ENCODE data around the gene CREB3.

The CREB3 gene

GRCh38 chr9:35702696-35703095, 29.8 kb upstream of the CREB3 start:
- no peak for DNase-seq

- no peak for DNase-seq
Observed at GRCh38 chr9:35703906-35704672, 28.4 kb upstream of the CREB3 start.

DNA sequence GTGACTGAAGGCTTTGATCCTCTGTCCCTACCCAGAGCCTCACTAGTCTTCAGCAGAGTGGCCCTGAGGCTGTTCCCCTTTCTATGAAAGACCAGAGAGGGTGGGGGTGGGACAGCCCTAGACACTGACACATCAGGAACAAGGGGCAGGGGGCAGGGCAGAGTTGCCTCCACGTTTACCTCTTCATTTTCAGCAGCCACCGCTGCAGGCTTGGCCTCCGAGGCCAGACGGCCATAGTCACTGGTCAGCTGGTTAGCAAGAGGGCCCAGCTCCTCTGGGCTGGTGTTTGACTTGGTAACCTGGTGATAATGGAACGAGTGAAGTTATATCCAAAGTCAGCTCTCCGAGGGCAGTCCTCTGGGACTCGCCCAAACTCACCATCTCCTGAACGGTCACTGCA, 27.1 kb upstream of the CREB3 start:
- no peak for DNase-seq

- no peak for DNase-seq
Observed at GRCh38 chr9:35705836-35706430, 26.5 kb upstream of the CREB3 start.

DNA sequence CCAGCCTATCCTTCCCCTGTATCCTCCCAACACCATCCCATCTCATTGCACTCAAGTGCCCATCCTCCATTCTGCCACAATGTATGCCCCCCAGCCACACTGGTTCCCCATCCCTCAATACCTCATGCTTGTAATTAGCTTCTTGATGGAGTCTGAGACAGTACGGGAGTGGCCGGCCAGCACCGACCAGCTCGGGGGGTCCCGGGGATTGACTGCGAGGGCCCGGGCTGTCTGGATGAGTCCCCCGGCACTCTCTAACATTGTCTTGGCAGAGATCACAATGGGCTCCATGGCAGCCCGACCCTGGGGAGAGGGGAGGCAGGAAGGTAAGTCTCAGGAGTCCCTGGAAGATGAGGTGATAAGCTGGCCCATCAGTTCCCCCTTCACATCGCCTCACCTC, 25.5 kb upstream of the CREB3 start:
- DNase-seq = no peak

DNA sequence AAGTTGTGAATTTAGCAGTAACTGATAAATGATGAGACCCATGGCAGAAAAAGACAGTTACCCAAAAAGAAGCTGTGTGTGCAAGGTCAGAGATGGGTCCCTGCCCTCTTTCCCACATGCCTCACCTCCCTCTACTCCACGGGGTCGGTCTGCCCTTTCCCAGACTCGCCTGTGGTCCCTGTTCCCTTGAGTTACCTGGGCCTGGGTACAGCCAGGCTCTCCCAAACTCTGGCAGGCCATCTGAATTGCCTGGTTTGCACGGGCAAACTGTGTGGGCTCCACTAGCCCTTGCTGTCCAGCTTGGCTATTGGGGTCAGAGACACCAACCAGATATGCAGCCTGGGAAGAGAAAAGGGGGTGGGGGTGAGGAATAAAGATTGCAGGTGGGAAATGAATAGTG, 24.3 kb upstream of the CREB3 start:
- DNase-seq = no peak

DNA sequence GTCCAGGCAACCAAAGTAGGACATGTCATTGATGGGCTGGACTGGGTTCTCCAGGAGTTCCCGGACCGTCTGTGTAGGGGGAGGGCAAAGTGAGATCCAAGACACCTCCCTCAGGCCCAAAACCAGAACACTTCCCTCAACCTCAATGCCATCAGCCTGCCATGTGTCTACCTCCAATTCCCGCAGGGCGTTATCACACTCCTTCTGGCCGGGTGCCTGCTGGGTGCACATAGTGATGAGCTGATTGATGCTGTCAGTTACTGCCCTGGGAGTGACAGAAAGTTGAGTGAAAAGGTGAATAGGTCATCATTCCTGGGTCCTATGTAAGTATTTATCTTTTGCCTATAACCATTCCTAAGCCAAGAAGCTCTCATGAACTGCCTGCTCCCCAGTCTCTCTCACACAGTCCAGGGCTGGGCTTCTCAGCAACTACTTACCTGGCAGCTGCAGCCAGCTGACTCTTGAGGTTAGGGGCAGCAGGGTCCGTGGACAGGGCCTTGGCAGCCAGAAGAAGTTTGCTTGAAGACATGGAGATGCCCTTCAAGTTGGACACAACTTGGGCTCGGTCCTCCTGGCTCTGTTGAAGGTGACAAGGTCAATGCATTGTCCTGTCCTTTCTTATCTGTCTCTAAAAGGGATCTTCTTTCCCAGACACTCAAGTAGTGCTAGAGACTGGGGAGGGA, 21.5 kb upstream of the CREB3 start:
- no peak for DNase-seq

DNA sequence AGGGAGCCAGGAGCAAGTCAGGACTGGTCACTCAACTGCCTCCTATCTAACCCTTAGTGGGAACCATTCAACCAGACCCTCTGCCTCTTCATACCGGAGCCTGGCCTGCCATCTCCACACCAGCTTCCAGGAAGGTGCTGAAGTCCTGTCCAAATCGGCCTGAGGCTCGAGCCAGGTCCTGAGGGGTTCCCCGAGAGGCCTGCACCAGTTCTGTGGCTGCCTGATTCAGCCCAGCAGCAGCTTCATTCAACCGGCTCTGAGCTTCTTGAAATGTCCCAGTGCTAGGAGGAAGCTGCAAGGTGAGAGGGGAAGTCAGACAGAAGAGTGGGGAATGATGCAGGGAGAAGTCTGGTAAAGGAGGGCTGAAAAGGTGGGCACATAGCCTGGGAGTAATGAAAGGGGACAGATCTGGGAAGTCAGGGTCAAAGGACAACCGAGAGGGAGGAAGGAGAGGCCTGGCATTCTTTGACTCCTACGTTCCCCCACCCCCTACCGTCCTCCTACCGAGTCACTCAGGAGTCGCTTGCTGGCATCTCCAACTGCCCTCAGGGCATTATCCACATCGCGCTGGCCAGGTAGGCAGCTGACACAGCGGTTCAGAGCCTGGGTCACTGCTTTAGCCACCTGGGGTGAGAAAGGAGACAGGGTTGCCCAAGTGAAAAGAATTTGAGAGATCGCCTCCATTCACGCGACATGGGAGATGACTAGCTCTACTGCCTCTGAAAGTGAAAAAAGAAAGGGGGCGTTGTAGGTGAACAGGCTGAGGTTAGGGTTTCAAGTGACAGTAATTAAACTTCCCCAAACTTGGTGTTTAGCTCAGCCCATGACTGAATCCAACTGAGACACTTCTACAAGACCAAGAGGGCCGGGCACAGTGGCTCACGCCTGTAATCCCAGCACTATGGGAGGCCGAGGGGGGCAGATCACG, 20.7 kb upstream of the CREB3 start:
- no peak for DNase-seq

DNA sequence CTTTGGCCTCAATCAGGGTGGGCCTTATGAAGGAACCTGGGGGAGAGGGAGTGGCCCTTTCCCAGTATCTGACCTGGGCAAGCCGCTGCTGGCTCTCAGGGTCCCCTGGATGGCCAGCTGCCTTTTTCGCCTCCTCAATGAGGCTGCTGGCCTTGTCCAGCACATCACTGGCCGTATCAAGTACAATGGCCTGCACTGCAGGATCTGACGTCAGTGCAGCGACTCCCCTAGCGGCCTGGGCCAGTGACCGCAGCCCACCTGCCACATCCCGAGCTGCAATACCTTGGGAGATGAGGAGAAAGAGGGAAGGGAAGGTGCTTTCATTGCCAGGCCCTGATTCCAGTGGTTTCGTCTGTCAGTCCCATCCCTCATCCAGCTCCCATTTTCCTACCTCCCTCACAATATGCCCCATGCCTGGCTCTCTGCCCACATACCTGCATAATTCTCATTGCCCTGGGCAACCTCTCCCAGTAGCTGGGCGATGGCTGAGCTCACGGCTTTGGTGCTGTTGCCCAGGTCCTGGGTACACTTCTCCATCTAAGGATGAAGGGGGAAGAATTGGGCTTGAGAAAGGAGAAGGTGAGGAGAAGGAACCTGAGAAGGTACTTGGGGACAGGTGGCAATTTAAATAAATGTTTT, 19.6 kb upstream of the CREB3 start:
- no peak for DNase-seq

GRCh38 chr9:35713578-35713977, 18.9 kb upstream of the CREB3 start:
- DNase-seq = no peak

GRCh38 chr9:35714123-35714522, 18.3 kb upstream of the CREB3 start:
- no peak for DNase-seq

GRCh38 chr9:35714579-35715252, 17.8 kb upstream of the CREB3 start:
- no peak for DNase-seq

DNA sequence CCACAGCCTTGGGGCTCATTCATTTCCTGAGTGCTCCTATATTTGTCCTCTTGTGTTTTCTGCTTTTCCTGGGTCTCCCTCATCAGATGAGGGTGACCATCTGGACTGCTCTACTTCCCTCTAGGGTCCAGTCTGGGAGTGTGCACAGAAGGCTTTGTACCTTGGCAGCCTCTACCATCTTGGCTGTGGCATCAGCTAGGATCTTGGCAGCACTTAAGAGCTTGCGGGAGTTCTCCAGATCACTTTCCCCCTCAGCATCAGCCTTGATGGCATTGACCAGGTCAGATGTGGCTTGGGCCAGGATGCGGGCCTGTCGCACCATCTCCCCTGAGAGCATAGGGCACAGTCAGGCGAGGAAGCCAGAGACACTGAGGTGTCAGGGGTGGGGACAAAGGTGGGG, 16.2 kb upstream of the CREB3 start:
- no peak for DNase-seq

- DNase-seq = no peak
Observed at GRCh38 chr9:35717132-35717870, 15.2 kb upstream of the CREB3 start.

DNA sequence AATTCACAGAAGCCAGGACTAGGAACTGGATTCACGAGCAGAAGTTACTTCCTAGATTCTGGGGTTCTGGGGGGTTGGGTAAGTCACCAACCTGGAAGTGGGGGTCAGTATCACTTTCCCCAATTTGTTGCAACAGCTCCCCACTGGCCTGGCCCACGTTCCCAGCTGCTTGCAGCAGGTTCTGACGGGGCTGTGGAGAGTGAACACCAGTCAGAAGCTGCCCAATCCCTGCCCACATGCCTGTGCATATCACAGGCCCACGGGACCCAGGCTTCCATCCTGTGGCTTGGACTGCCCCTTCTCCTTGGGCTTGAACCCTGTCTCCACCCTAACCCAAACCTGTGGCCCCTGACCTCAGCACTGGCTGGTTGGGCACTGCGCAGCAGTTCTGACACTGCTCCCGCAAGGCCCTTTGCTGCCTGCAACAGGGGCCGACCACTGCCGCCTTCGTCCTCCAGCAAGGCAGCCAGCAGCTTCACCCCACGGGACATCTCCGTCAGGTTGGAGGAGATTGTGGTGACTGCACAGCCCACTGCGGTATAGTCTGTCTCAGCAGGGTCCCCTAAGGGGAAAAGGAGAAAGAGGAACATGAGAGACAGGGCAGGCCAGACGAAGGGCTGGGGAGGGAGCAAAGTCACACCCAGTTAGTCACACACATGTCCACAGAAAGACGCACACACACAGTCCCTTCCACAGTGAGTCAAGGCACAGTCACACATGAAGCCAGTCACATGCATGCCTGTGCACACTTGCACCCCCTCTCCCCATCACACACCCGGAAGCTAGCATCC, 13.6 kb upstream of the CREB3 start:
- no peak for DNase-seq

DNA sequence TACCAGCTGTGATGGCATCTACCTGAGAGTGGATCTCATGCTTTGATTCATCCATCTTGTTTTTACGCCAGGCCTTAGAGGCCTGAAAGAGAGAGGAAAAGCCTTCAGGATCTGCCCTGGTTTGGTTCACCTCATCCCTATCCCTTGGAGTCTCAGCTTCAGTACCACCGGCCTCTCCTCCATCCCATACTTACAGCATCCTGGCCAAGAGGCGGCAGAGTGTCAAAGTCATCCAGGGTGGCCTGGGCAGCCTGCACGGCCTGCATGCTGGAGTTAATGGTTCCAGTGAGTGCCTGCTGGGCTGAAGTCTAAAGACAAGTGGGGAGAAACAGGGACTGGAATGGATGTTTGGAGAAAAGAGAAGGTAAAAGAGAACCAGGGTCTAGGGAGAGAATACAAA, 12.9 kb upstream of the CREB3 start:
- DNase-seq = no peak

DNA sequence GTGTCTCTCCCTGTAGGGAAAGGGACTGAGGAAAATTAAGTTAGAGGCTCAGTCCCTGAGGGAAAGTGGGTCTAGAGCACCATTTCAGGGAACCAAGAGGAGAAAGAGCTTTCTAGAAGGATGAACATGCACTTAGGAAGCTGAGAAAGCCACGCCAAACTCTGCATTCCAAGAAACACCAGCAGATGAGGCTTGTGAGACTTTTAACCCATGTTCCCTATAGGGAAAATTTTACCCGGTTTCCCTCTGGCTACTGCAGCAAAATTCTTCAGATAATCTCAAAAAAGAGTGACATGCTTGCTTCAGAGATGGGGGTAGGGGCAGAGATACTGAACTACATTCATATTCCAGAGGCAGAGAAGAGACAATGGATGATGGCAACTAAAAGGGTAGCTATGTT, 9.0 kb upstream of the CREB3 start:
- DNase-seq = no peak

- no peak for DNase-seq
Observed at GRCh38 chr9:35723908-35724307, 8.6 kb upstream of the CREB3 start.

DNA sequence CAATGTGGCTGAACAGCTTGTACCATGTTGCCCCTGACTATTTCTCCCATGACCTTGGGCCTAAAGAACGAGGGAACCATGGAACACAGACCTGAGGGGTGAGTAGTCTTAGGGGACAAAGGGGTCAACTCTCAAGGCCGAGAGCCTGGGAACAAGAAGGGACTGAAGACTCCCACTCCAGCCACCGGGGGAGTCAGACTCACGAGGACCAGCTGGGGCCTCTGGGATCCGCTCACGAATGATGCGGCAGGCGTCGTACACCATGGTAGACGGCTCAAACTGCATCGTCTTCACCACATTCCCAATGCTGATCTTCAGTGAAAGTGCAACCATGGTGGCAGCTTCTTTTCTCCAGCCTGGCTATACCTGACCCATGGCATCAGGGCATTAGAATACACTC, 7.1 kb upstream of the CREB3 start:
- no peak for DNase-seq

GRCh38 chr9:35726931-35727330, 5.5 kb upstream of the CREB3 start:
- DNase-seq = no peak

- no peak for DNase-seq
Observed at GRCh38 chr9:35727676-35728040, 4.8 kb upstream of the CREB3 start.
